ENCODE measurements around the gene NEK3.
"Not testable (repeated sequence)": the region's sequence is repeated elsewhere in the genome, so short reads cannot be mapped to it uniquely, and the experiment has no call there.

- not testable (repeated sequence) for TF ChIP-seq CTCF, POLR2A (IDR thresholded peaks at IDR 0.05)
Observed at GRCh38 chr13:52207896-52208295, 48.5 kb upstream of the NEK3 start.

Data from uterus (tissue), 2 donors.